Mucosa of descending colon (tissue), 3 donors: ENCODE data around the gene UVSSA. TPM values are rescaled to one million over a fixed set of nuclear protein-coding genes. Genes with fewer than 3 reads are reported as not detected.

Experiments used
- ATAC-seq: fragments of 200-7000 bp; cut with Tn5 transposase; one replicate; pipeline ENCODE4 v1.9.1; 2020; ENCODE audit warnings: mild to moderate bottlenecking, moderate library complexity
- DNase-seq, 3 donors: peaks; one replicate each; pipeline ENCODE4 v3.0.0-alpha.2; 2020
- H3K36me3 ChIP-seq: fragments of 200-600 bp; one replicate; pipeline ENCODE4 v1.8.0; 2021; ENCODE audit warnings: low read depth, mild to moderate bottlenecking
- H3K4me1 ChIP-seq: fragments of 200-600 bp; one replicate; pipeline ENCODE4 v1.8.0; 2021; ENCODE audit warnings: low read depth, mild to moderate bottlenecking
- H3K4me3 ChIP-seq: fragments of 200-600 bp; one replicate; pipeline ENCODE4 v1.8.0; 2021; ENCODE audit warnings: mild to moderate bottlenecking
- H3K9me3 ChIP-seq: fragments of 200-600 bp; one replicate; pipeline ENCODE4 v1.8.0; 2021; ENCODE audit warnings: mild to moderate bottlenecking
- intact Hi-C, 2 donors: fragments of 100-400 bp; cut with DNase I in 1 of 2; cut with micrococcal nuclease in 1 of 2; formaldehyde crosslinking; loops; one replicate each; pipeline versions ENCODE4 v1.11.0 to v1.11.1; 2022; cut with DNase I, micrococcal nuclease
- total RNA-seq, 3 donors: library from RNA; stranded (reverse); fragmentation: NEBNext Ultra II Directional in 2 of 3; extraction: Animal tissue kit (Norgen Biotek cat#: 25700) in 2 of 3; gene quantifications; one replicate each; pipeline versions ENCODE4 v1.2.1 to v1.2.4, GENCODE V29; 2021 to 2023
- TF ChIP-seq, protein P1 (sequence below): fragments of 200-600 bp; IDR thresholded peaks from one replicate; pipeline ENCODE4 v1.8.0; 2022; ENCODE audit warnings: antibody characterized with exemption, mild to moderate bottlenecking
- donor health status: DM: no; HTN: no; CAD: no; lungs with moderate emphysema.
- donor health status: DM: no; HTN: no; CAD: no.
- donor health status: DM: no; HTN: yes; CAD: no.

The UVSSA gene
- total RNA-seq, 3 donors from 2014 or later, result 31.7 to 39.9 (median 36.8) TPM

GRCh38 chr4:1410491-1411325 lies 63.7 kb downstream of the UVSSA start:
- ATAC-seq (peak; percentile 58), DNase-seq (peak in 2 of 3 donors; percentile 26 to 40)
- Histone ChIP-seq H3K36me3 (no peaks in the 10 kb centered on the region), H3K4me1 (no peaks in the 10 kb centered on the region), H3K4me3 (no peak overlapping the region), H3K9me3 (no peaks in the 10 kb centered on the region)
- TF ChIP-seq, protein P1, sequence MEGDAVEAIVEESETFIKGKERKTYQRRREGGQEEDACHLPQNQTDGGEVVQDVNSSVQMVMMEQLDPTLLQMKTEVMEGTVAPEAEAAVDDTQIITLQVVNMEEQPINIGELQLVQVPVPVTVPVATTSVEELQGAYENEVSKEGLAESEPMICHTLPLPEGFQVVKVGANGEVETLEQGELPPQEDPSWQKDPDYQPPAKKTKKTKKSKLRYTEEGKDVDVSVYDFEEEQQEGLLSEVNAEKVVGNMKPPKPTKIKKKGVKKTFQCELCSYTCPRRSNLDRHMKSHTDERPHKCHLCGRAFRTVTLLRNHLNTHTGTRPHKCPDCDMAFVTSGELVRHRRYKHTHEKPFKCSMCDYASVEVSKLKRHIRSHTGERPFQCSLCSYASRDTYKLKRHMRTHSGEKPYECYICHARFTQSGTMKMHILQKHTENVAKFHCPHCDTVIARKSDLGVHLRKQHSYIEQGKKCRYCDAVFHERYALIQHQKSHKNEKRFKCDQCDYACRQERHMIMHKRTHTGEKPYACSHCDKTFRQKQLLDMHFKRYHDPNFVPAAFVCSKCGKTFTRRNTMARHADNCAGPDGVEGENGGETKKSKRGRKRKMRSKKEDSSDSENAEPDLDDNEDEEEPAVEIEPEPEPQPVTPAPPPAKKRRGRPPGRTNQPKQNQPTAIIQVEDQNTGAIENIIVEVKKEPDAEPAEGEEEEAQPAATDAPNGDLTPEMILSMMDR, result no peak
- intact Hi-C loops, result no loop called here

GRCh38 chr4:1411436-1412375 lies 64.7 kb downstream of the UVSSA start:
- Histone ChIP-seq H3K9me3 (no peaks in the 10 kb centered on the region), H3K4me3 (no peak overlapping the region), H3K36me3 (no peaks in the 10 kb centered on the region), H3K4me1 (no peaks in the 10 kb centered on the region)
- DNase-seq (no peak), ATAC-seq (no peak)
- intact Hi-C loops, result no loop called here
- TF ChIP-seq, protein P1, result no peak

GRCh38 chr4:1412376-1413203 lies 65.6 kb downstream of the UVSSA start:
- no peaks in the 10 kb centered on the region for H3K9me3 ChIP-seq
- intact Hi-C loops, result no loop called here
- ATAC-seq (no peak), DNase-seq (no peak)
- no peak overlapping the region for H3K4me3 ChIP-seq
- no peaks in the 10 kb centered on the region for H3K4me1 ChIP-seq
- TF ChIP-seq, protein P1, result no peak
- no peaks in the 10 kb centered on the region for H3K36me3 ChIP-seq

DNA sequence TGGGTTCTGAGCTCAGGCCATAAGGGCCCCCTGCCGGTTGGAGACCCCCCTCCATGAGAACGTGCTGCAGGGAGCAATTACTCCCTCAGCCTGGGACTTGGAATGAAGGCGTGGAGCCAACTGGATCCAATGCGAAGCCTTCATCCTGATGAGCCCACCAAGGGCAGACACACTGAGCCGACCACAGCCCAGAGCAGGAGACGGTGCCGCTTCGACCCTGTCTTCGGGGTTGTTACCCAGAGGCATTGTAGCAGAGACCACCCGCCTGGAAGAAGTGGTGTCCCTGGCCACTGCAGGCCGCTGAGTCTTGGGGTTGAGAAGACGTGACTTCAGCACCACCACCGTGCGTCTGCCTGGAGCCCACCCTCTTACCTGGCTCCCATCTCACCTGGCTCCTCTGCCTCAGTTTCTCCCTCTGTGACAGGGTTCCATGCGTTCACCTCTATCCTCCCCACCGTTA lies 66.2 kb downstream of the UVSSA start:
- Histone ChIP-seq H3K4me1 (no peaks in the 10 kb centered on the region), H3K36me3 (no peaks in the 10 kb centered on the region), H3K9me3 (no peaks in the 10 kb centered on the region), H3K4me3 (no peak overlapping the region)
- TF ChIP-seq, protein P1, result no peak
- DNase-seq, result no peak
- intact Hi-C loops, result no loop called here
- ATAC-seq, result no peak
